GM12872 (cell line): ENCODE measurements around the gene NR1H4.

Experiments used
- CTCF ChIP-seq: IDR thresholded peaks from 3 replicates; pipeline ENCODE4 v1.5.1; 2011; ENCODE audit warnings: low read depth, mild to moderate bottlenecking, low read length, moderate library complexity; ENCODE audit not compliant: insufficient read depth

Gene NR1H4

GRCh38 chr12:100515968-100516367, 42.3 kb downstream of the NR1H4 start:
- TF ChIP-seq CTCF = no peak

- TF ChIP-seq CTCF = no peak
Measured at GRCh38 chr12:100518376-100518775, 44.7 kb downstream of the NR1H4 start.

- no peak for TF ChIP-seq CTCF
Measured at GRCh38 chr12:100520048-100520769, 46.5 kb downstream of the NR1H4 start.

- TF ChIP-seq CTCF = no peak
Measured at GRCh38 chr12:100521958-100522357, 48.3 kb downstream of the NR1H4 start.

GRCh38 chr12:100528034-100528433, 54.4 kb downstream of the NR1H4 start:
- TF ChIP-seq CTCF = no peak

- no peak for TF ChIP-seq CTCF
Measured at GRCh38 chr12:100528471-100529127, 54.9 kb downstream of the NR1H4 start.

GRCh38 chr12:100529756-100530350, 56.2 kb downstream of the NR1H4 start:
- TF ChIP-seq CTCF = no peak
